ENCODE results near the gene HDAC7.

DNA sequence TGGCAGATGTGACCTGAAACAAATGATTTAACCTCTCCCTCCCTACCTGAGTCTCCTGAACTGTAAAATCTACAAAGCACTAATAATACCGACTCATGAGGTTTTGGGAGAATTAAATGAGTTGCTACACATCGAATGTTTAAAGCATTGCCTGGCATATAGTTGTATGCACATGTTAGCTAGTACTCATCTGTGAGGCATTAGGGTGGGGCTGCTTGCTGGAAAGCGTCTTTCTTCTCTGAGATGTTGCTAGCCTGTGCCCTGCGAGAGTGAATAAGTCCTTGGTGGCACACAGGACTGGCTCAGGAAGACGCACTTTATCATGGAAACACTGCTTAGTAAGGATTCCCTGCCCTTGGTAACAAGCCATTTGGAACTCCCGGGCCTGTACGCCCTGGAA, 67.2 kb downstream of the HDAC7 start:
- TF ChIP-seq, protein P1, sequence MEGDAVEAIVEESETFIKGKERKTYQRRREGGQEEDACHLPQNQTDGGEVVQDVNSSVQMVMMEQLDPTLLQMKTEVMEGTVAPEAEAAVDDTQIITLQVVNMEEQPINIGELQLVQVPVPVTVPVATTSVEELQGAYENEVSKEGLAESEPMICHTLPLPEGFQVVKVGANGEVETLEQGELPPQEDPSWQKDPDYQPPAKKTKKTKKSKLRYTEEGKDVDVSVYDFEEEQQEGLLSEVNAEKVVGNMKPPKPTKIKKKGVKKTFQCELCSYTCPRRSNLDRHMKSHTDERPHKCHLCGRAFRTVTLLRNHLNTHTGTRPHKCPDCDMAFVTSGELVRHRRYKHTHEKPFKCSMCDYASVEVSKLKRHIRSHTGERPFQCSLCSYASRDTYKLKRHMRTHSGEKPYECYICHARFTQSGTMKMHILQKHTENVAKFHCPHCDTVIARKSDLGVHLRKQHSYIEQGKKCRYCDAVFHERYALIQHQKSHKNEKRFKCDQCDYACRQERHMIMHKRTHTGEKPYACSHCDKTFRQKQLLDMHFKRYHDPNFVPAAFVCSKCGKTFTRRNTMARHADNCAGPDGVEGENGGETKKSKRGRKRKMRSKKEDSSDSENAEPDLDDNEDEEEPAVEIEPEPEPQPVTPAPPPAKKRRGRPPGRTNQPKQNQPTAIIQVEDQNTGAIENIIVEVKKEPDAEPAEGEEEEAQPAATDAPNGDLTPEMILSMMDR (IDR thresholded peaks at IDR 0.05), result no peak
- no peak for TF ChIP-seq POLR2A (IDR thresholded peaks at IDR 0.05)
